ENCODE measurements around the gene TSPAN18.

DNA sequence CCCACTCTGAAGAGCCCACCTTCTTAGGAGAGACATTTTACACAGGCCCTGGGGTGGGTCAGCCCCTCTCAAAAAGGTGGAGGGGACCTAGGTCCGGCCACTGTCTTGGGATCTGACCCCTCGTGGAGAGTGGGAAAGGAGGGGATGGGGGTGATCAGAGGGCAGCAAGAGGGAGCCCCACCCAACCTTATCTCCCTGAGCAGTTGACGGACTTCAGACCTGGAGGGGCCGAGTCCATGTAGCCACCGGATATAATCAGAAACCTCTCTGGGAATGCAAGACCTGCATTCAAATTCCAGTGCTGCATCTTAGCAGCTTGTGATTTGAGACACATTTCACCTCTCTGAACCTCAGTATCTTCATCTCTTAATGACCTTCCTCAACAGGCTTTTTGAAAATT, 179.9 kb downstream of the TSPAN18 start:
- TF ChIP-seq, protein P1, sequence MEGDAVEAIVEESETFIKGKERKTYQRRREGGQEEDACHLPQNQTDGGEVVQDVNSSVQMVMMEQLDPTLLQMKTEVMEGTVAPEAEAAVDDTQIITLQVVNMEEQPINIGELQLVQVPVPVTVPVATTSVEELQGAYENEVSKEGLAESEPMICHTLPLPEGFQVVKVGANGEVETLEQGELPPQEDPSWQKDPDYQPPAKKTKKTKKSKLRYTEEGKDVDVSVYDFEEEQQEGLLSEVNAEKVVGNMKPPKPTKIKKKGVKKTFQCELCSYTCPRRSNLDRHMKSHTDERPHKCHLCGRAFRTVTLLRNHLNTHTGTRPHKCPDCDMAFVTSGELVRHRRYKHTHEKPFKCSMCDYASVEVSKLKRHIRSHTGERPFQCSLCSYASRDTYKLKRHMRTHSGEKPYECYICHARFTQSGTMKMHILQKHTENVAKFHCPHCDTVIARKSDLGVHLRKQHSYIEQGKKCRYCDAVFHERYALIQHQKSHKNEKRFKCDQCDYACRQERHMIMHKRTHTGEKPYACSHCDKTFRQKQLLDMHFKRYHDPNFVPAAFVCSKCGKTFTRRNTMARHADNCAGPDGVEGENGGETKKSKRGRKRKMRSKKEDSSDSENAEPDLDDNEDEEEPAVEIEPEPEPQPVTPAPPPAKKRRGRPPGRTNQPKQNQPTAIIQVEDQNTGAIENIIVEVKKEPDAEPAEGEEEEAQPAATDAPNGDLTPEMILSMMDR (IDR thresholded peaks at IDR 0.05), result no peak
- no peak for TF ChIP-seq POLR2AphosphoS5 (IDR thresholded peaks at IDR 0.05; ENCODE audit: low read depth, low read length)
- TF ChIP-seq, protein P2, sequence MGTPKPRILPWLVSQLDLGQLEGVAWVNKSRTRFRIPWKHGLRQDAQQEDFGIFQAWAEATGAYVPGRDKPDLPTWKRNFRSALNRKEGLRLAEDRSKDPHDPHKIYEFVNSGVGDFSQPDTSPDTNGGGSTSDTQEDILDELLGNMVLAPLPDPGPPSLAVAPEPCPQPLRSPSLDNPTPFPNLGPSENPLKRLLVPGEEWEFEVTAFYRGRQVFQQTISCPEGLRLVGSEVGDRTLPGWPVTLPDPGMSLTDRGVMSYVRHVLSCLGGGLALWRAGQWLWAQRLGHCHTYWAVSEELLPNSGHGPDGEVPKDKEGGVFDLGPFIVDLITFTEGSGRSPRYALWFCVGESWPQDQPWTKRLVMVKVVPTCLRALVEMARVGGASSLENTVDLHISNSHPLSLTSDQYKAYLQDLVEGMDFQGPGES (IDR thresholded peaks at IDR 0.05; ENCODE audit: low read depth, low read length), result no peak
